Stimulated activated CD8-positive, alpha-beta memory T cell treated with anti-CD3 and anti-CD28 coated beads, Interleukin-4, amount 100 ng/mL, for 24 hours (primary cell): ENCODE results near the gene GPR107.
A peak's percentile ranks its signal among the peaks of the same experiment; 100 is the strongest.

Experiments
- DNase-seq: peaks from one replicate; pipeline ENCODE4 v3.0.0-alpha.2; 2020; ENCODE audit warnings: low read depth

Gene GPR107

GRCh38 chr9:130160862-130161470 is 107.3 kb downstream of the GPR107 start:
- no peak for DNase-seq

- no peak for DNase-seq
These were observed 111.9 kb downstream of the GPR107 start for GRCh38 chr9:130165579-130165978.

GRCh38 chr9:130166399-130166798 is 112.7 kb downstream of the GPR107 start:
- DNase-seq: no peak

- no peak for DNase-seq
These were observed 114.2 kb downstream of the GPR107 start for GRCh38 chr9:130167927-130168326.

DNA sequence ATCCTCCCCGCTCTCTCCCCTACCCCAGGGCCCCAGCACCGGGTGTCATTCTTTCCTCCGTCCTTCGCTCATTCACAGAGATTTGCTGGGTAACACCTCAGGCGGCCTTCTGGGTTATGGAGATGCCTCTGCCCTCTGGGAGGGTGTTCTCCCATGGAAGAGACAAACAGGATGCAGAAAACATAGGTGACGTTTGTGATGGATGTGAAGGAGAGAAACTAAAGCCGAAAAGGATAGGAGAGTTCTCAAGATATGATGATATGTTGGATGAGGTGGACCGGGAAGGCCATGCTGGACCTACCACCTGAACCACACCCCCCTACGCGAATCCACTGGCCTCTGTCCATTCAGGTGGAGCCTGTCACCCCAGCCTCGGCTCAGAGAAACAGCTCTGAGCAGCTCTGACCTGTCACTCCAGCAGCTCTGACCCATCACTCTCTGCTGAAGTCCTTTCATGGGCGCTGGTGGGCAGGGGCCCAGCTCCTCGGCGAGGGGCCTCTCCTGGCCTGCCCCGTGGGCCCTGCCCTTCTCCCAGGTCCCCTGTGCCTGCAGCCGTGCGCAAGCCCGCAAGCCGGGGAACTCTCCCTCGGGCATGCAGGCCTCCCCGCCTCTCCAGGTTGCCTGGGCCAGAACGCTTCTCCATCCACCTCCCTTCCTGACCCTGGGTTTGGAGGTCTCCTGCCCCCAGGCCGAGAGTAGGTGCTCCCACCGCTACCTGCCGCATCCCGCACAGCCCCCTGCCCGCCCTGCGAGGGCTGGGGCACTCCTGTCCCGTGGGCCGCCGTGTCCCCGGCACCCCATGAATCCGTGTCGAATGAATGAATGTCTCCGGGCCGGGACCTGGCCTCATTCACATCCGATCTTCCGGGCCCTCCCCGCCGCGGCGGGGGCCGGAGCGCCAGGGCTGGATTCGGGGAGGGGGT is 117.8 kb downstream of the GPR107 start:
- DNase-seq: no peak

- DNase-seq: peak; percentile 46
These were observed 118.6 kb downstream of the GPR107 start, which contains the start of gene NCS1 for GRCh38 chr9:130172161-130172857. TSS of gene NCS1 (plus strand) at chr9:130172404. CDS start at chr9:130172664, 260 bp downstream.

DNA sequence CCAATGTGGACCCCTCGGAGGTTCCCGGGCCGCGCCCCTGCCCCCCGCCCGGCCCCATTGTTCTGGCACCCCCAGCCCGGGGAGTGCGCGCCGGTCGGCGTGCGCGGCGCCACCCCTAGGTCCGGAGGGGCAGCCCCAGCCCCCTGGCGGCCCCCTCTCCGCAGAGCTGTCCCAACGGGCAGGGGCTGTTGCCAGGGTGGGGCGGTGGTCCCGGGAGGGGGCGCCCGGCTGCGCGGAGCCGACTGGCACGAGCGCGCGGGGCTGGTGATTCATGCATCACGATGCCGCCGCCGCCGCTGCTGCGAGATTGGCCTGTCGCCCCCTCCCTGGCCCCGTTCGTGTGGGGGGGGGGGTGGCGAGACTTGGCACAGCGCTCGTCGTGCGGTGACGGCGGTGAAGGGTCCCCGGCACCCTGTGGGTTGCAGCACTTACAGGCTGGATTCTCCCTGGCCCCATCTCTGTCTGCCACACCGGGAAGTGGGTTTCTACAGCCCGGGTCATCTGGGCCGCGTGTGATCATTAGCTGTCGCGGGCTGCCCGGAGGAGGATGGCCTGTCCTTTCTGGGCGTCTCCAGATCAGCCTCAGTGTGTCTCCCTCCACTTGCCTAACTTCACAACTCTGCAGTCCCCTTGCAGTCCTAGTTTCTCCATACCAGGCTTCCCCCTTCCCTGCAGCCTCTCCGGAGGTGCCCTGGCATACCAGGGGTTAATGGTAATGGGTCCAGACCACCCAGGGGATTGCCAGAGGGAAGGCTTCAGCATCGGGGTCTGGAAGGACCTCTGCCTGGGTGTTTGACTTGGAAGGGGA is 119.4 kb downstream of the GPR107 start:
- peak; percentile 27 for DNase-seq

DNA sequence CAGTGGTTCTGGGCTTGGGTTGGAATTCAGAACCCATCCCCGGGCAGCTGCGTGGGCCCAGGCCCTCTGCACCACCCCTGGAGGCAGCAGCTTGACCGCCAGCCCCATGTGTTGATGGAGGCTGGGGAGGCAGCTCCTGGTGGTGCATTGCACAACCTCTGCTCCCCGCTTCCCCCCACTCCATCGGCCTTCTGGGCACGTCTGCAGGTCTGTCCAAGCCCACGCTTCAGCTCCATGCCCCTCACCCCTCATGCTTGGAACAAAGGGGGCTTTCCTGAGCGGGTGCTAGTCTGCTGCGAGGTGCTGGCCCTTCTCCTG is 119.9 kb downstream of the GPR107 start:
- DNase-seq: no peak

- no peak for DNase-seq
These were observed 120.3 kb downstream of the GPR107 start for GRCh38 chr9:130174025-130174424.

- DNase-seq: no peak
These were observed 121.2 kb downstream of the GPR107 start for GRCh38 chr9:130174920-130175321.

DNA sequence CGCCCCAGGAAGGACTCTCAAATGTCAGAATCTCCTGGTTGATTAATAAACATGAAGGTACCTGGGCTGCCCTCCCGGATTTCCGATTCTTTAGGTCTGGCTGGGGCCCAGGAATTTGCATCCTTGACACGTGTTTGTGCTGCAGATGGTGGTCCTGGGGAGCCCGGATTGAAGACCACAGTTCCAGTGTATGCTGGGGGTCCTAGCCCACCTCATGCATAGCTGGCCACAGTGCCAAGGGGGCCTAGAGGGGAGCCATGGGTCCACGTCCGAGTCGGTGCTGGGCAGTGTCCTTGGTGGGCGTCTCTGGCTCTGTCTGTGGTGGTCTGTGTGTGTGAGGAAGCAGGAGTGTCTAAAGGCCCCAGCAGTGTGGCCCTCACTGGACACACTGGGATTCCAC is 121.6 kb downstream of the GPR107 start:
- DNase-seq: no peak

DNA sequence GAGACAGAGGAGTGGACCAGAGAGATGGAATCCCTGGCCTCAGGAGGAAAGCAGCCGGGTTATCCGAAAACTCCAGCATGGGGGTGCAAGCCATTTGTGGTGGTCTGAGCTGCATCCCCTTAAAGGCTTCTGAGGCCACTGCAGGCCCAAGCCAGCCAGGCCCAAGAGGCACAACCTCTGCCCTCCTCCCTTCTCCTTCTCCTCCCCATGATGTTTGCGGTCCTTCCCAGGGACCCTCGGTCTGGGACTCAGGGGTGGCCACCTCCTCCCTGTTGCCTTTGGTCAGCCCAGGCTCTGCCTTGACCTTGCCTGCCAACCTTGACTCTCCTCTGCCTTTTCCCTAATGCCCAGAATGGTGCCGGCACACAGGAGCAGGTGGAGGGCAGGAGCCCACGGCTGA is 123.1 kb downstream of the GPR107 start:
- DNase-seq: no peak

- no peak for DNase-seq
These were observed 124.4 kb downstream of the GPR107 start for GRCh38 chr9:130177898-130178805.

DNA sequence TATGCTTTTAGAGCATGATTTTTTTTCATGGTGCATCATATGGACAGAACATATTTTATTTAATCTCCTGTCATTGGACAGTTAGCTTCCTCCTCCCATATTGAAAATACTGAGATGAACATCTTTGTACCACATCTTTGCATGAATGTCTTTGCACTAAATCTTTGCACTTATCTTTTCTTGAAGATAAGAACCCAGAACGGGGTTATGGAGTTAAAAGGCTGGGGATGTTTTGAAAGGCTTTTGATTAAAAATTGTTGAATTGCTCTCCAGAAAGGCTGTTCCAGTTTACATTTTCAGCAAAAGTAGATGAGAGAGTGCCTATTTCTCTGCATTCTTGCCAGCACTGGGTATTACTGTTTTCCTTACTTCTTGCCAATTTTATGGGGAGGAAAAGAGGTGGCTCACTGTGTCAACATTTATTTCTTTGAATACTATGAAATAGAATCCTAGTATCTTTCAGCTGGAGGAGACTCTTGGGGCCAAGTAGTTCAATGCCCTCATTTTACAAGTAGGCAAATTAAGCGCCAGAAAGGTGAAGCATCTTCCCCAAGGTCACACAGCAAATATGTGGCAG is 125.7 kb downstream of the GPR107 start:
- no peak for DNase-seq

DNA sequence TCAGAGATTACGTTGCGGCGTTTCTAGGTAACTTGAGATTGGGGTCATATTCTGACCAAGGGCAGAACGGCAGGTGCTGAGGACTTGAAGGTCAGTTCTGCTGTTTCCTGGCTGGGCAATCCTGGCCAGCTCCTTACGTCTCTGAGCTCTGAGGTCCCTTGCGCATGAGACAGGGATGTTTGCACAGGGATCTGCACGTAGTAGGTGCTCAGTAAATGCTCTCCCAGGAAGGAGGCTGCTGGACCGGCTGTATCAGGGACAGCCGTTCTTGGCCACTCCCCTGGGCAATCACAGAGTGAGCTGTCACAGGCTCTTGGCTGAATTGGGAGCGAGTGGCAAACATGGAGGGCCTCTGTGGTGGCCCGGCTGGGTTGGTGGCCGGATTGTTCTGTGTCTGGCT is 126.8 kb downstream of the GPR107 start:
- DNase-seq: no peak

- no peak for DNase-seq
These were observed 128.1 kb downstream of the GPR107 start for GRCh38 chr9:130181678-130182380.

DNA sequence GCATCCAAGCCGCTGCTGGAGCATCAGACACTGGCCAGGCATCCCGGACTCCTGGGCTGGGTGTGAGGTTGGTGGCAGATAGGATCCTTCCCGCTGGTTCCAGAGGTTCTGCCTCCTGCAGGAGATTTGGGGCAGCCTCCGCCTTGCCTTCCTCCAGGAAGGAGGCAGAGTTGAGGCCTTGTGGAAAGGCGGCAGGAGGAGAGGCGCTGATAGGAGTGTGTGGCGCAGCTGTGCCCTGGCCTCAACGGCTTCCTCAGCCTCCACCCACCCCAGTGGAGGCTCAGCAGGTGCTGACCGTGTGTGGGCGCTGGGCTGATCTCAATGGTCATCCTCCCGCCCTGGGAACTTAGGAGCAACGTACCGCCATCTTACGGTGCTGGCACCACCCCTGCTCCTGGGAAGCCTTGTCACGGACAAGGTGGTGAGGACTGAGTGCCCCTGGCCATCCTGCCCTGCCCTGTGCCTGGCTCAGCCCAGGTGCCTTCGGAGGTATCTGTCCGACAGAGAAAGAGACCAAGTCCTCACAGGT is 128.7 kb downstream of the GPR107 start:
- DNase-seq: no peak

- DNase-seq: no peak
These were observed 129.5 kb downstream of the GPR107 start for GRCh38 chr9:130183133-130183762.

GRCh38 chr9:130185017-130185416 is 131.3 kb downstream of the GPR107 start:
- DNase-seq: no peak
